Measurements from ENCODE around the gene BCAS2.
"Not testable (repeated sequence)": the region's sequence is repeated elsewhere in the genome, so short reads cannot be mapped to it uniquely, and the experiment has no call there.

BCAS2 gene

GRCh38 chr1:114581335-114582287 is at the start of gene BCAS2:
Gene BCAS2 (minus strand): TSS chr1:114581615. CDS start chr1:114581591, 24 bp downstream.
- peak; percentile 94 for DNase-seq

- no peak for DNase-seq
These were observed 45.7 kb upstream of the BCAS2 start for GRCh38 chr1:114627107-114627506.

- DNase-seq, result no peak
These were observed 41.9 kb upstream of the BCAS2 start for GRCh38 chr1:114623364-114623763.

- no peak for DNase-seq
These were observed 39.0 kb upstream of the BCAS2 start for GRCh38 chr1:114620419-114620818.

GRCh38 chr1:114618606-114619005 is 37.2 kb upstream of the BCAS2 start:
- no peak for DNase-seq

- DNase-seq, result no peak
These were observed 29.3 kb upstream of the BCAS2 start for GRCh38 chr1:114610546-114611245.

- no peak for DNase-seq
These were observed 28.4 kb upstream of the BCAS2 start for GRCh38 chr1:114609826-114610225.

GRCh38 chr1:114609026-114609425 is 27.6 kb upstream of the BCAS2 start:
- no peak for DNase-seq

- DNase-seq, result no peak
These were observed 25.8 kb upstream of the BCAS2 start for GRCh38 chr1:114607223-114607622.

GRCh38 chr1:114597949-114598348 is 16.5 kb upstream of the BCAS2 start:
- no peak for DNase-seq

- DNase-seq, result no peak
These were observed 14.2 kb upstream of the BCAS2 start for GRCh38 chr1:114595602-114596001.

GRCh38 chr1:114594046-114594445 is 12.6 kb upstream of the BCAS2 start:
- DNase-seq, result no peak

- no peak for DNase-seq
These were observed 7.7 kb upstream of the BCAS2 start for GRCh38 chr1:114589122-114589521.

GRCh38 chr1:114588196-114588689 is 6.8 kb upstream of the BCAS2 start:
- no peak for DNase-seq

- DNase-seq, result no peak
These were observed 6.0 kb upstream of the BCAS2 start for GRCh38 chr1:114587203-114587991.

- DNase-seq, result no peak
These were observed 5.2 kb upstream of the BCAS2 start for GRCh38 chr1:114586513-114587047.

GRCh38 chr1:114585231-114585630 is 3.8 kb upstream of the BCAS2 start:
- DNase-seq, result no peak

GRCh38 chr1:114574365-114574764 is 7.0 kb downstream of the BCAS2 start:
- DNase-seq, result no peak

GRCh38 chr1:114564141-114564540 is 17.3 kb downstream of the BCAS2 start:
- DNase-seq, result no peak

- not testable (repeated sequence) for DNase-seq
These were observed 18.4 kb downstream of the BCAS2 start for GRCh38 chr1:114562978-114563510.

- no peak for DNase-seq
These were observed 20.1 kb downstream of the BCAS2 start for GRCh38 chr1:114561333-114561732.

- DNase-seq, result no peak
These were observed 22.1 kb downstream of the BCAS2 start for GRCh38 chr1:114559356-114559755.
